DOHH2 (cell line): ENCODE data around the gene AUTS2.

ENCODE experiments used
- CTCF ChIP-seq: fragments of 200-600 bp; sonication (generic); IDR thresholded peaks from one replicate; pipeline ENCODE4 v1.5.1; 2014; ENCODE audit warnings: antibody characterized with exemption, mild to moderate bottlenecking, low read depth, low read length; ENCODE audit not compliant: poor library complexity, severe bottlenecking
- EZH2phosphoT487 ChIP-seq: fragments of 200-600 bp; sonication (generic); IDR thresholded peaks from 2 replicates; pipeline ENCODE4 v1.6.1; 2017; ENCODE audit warnings: borderline replicate concordance, mild to moderate bottlenecking, antibody characterized with exemption, low read length, moderate library complexity, mixed read lengths

DNA sequence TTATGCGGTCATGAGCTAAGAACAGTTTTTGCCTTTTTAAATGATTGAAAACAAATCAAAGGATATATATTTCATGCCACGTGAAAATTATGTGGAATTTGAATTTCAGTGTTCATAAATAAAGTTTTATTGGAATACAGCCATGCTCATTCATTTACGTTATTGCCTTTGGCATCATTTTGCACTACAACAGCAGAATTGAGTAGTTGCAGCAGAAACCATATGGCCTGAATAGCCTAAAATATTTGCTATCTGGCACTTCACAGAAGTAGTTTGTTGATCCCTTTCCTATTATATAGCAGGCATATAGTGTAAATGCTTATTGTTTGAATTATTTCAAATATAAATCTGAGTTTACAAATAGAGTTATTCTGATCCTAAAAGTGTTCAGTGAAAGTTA is 59.7 kb downstream of the AUTS2 start:
- no peak for TF ChIP-seq CTCF
- TF ChIP-seq EZH2phosphoT487 = no peak
